Thyroid gland (tissue), 4 donors: Measurements from ENCODE around the gene ATXN1.

ENCODE experiments used
- CTCF ChIP-seq, 6 experiments: fragments of 200-600 bp in 3 of 6; fragments of 450-650 bp in 3 of 6; sonication (generic) in 3 of 6; IDR thresholded peaks; one replicate each; pipeline ENCODE4 v1.5.1; 2016 to 2019; ENCODE audit warnings: antibody characterized with exemption in 6 of 6, mild to moderate bottlenecking in 2 of 6, inconsistent platforms in 1 of 6, moderate library complexity in 1 of 6
- POLR2A ChIP-seq, 2 donors: fragments of 450-650 bp; IDR thresholded peaks; one replicate each; pipeline ENCODE4 v1.6.1; 2017; ENCODE audit warnings: antibody characterized with exemption in 2 of 2, mild to moderate bottlenecking in 2 of 2, moderate library complexity in 1 of 2

- TF ChIP-seq CTCF (IDR thresholded peaks at IDR 0.05) = no peak
- no peak for TF ChIP-seq POLR2A (IDR thresholded peaks at IDR 0.05)
Observed at GRCh38 chr6:16810411-16810810, 49.2 kb upstream of the ATXN1 start.
